Activated CD4-positive, alpha-beta memory T cell treated with anti-CD3 and anti-CD28 coated beads for 36 hours (primary cell): ENCODE data around the gene KANK4. TPM values are rescaled to one million over a fixed set of nuclear protein-coding genes. Genes with fewer than 3 reads are reported as not detected.
"Not testable (repeated sequence)": the region's sequence is repeated elsewhere in the genome, so short reads cannot be mapped to it uniquely, and the experiment has no call there.

Experiments
- CTCF ChIA-PET: fragments of 350-600 bp; sonication (Branson Sonifier 250); formaldehyde crosslinking; loops from one replicate; lab custom pipeline; 2021; ENCODE audit warnings: antibody characterized with exemption, inconsistent platforms; lab: Charles Lee
- POLR2A ChIA-PET: fragments of 350-600 bp; sonication (Branson Sonifier 250); formaldehyde crosslinking; loops from one replicate; lab custom pipeline; 2021; ENCODE audit warnings: antibody characterized with exemption; lab: Charles Lee
- DNase-seq: peaks from one replicate; pipeline ENCODE4 v3.0.0-alpha.2; 2020
- H3K27ac Mint-ChIP-seq: one replicate; pipeline ENCODE4 v1.8.0; 2021; ENCODE audit warnings: mixed read lengths
- H3K27me3 Mint-ChIP-seq: one replicate; pipeline ENCODE4 v1.8.0; 2021; ENCODE audit warnings: mixed read lengths
- H3K36me3 Mint-ChIP-seq: one replicate; pipeline ENCODE4 v1.8.0; 2021; ENCODE audit warnings: mixed read lengths
- H3K4me1 Mint-ChIP-seq: one replicate; pipeline ENCODE4 v1.8.0; 2021; ENCODE audit warnings: low read depth, mixed read lengths
- H3K4me3 Mint-ChIP-seq: one replicate; pipeline ENCODE4 v1.8.0; 2021; ENCODE audit warnings: mild to moderate bottlenecking, mixed read lengths
- H3K9me3 Mint-ChIP-seq: one replicate; pipeline ENCODE4 v1.8.0; 2021; ENCODE audit warnings: mixed read lengths
- intact Hi-C: fragments of 100-400 bp; cut with micrococcal nuclease; formaldehyde crosslinking; loops from one replicate; pipeline ENCODE4 v1.15.1; 2023
- total RNA-seq, 2 experiments: library from RNA; stranded (reverse); gene quantifications; one replicate each; pipeline ENCODE4 v1.2.3, GENCODE V29; 2021

Gene KANK4
- total RNA-seq, 2 experiments from 2014 or later: not detected

DNA sequence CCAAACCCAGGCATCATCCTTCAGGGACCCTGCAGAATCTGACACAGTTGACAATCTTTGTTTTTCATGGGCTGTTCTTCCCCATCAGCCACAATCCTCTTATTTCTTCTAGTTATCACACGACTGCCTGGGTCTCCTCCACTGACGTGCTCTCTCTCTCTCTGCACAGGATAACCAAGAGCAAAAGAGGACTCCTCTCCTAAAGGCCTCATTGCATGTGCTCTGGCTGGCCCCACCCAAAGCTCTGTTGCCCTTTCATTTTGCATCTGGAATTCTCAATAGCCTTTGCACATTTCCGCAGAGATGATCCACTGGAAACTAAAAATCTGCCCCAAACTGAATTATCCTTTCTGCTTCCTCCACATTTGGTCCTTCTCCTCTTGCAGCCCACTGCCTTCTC is 58.5 kb downstream of the KANK4 start:
- intact Hi-C loops: no loop called here
- Mint-ChIP-seq H3K9me3 (no peaks in the 10 kb centered on the region), H3K36me3 (no peaks in the 10 kb centered on the region), H3K27me3 (peaks cover 14% of the 10 kb centered on the region), H3K27ac (no peak overlapping the region), H3K4me3 (no peak overlapping the region), H3K4me1 (no peaks in the 10 kb centered on the region)
- no peak for DNase-seq
- POLR2A ChIA-PET: no interaction called here
- CTCF ChIA-PET: no interaction called here

DNA sequence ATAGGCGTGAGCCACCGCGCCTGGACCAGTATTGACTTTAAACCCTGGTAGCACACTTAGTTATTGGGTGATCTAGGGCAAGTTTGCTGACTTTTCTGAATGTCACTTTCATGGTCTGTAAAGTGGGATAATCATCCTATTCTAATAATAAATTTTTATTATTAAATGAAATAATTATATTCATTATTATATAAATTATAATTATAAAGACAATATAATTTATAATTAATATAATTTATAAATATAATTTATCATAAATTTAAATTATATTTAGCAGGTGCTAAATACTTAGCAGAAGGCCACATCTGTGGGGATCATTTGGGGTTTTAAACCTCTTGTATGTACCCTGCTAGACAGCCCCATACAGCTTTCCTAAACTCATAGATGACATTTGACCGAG is 59.7 kb downstream of the KANK4 start:
- CTCF ChIA-PET: no interaction called here
- H3K27ac Mint-ChIP-seq: no peak overlapping the region
- intact Hi-C loops: no loop called here

DNA sequence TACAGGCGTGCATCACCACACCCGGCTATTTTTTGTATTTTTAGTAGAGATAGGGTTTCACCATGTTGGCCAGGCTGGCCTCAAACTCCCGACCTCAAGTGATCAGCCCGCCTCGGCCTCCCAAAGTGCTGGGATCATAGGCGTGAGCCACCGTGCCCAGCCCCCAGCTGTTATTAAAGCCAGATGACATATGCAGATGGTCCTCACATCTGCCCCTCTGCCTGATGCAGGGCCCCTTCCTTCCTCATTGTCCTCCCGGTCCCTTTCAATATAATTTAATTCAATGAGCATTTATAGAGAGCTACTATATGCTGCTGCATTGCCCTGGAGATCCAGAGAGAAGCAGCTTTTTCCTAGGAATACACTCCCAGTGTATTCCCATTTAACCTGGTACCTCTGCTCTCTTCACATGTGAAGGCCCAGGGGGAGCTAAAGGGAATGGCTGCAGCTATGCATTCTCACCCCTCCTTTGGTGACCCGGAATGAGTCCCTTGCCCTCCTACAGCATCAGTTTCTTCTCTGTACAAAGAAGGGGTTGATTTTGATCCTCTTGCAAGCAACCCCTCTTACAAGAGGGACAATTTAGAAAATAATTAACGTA is 69.0 kb downstream of the KANK4 start:
- H3K36me3 Mint-ChIP-seq: no peaks in the 10 kb centered on the region
- no peak for DNase-seq
- H3K9me3 Mint-ChIP-seq: no peaks in the 10 kb centered on the region
- POLR2A ChIA-PET: no interaction called here
- no peak overlapping the region for H3K4me3 Mint-ChIP-seq
- intact Hi-C loops: no loop called here
- no peak overlapping the region for H3K27ac Mint-ChIP-seq
- no peaks in the 10 kb centered on the region for H3K4me1 Mint-ChIP-seq
- CTCF ChIA-PET: no interaction called here
- no peaks in the 10 kb centered on the region for H3K27me3 Mint-ChIP-seq

More for the DNA sequence above, 59.7 kb downstream of the KANK4 start:
- POLR2A ChIA-PET: no interaction called here
- Mint-ChIP-seq H3K4me3 (no peak overlapping the region), H3K4me1 (no peaks in the 10 kb centered on the region), H3K9me3 (no peaks in the 10 kb centered on the region), H3K27me3 (peaks cover 14% of the 10 kb centered on the region), H3K36me3 (no peaks in the 10 kb centered on the region)
- DNase-seq: no peak

DNA sequence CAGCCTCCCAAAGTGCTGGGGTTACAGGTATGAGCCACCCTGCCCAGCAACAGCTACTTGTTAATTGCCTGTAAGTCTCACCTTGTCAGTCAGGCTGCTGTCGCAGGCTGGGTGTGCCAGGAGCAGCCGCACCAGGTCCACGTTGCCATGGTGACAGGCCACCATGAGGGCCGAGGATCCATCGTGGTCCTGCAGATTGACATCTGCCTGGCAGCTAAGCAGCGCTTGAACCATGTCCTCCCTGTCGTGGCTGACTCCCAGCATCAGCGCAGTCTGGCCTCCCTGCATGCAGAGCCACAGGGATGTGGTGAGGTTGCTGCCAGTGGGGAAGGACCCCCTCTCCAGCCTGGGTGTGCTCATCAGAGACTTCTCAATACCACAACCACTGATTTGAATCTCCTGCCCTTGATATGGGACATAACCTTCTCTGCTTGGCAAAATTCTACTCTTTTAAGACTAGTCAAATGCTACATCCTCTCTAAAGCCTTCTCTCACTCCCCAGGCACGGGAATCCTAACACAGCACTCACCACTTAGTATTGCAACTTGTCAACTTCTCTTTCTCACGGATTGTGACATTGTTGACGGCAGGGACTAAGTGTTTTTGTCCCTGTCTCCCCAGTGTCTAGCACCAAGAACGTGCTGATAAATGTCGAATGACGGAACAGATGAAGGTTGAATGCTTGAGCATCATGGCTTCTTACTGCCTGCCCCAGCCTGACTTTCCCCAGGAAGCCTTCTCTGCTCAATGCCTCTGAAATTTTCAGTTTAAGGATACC is 71.7 kb downstream of the KANK4 start:
- CTCF ChIA-PET: no interaction called here
- intact Hi-C loops: no loop called here
- Mint-ChIP-seq H3K9me3 (no peaks in the 10 kb centered on the region), H3K27ac (no peak overlapping the region), H3K27me3 (no peaks in the 10 kb centered on the region), H3K4me3 (no peak overlapping the region), H3K4me1 (no peaks in the 10 kb centered on the region), H3K36me3 (no peaks in the 10 kb centered on the region)
- no peak for DNase-seq
- POLR2A ChIA-PET: no interaction called here

DNA sequence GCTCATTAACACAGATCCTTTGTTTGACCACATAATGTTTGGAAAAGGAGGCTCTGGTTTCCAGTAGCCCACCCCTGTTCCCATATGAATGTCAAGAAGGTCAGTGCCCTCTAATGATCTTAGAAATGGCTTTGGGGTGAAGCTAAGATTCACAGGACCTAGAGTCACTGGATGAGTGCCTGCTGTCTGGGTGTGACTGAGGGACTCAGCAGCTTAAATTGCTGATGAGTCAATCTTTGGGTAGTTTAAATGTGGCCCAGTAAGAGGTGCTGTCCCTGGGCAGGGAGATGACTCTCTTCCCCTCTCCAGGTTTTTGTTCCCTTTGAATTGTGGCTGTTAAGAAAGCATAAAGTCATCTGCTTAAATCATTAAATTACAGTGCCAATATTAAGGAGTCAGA is 74.0 kb downstream of the KANK4 start:
- no peak for DNase-seq
- Mint-ChIP-seq H3K4me3 (no peak overlapping the region), H3K27me3 (peaks cover 1% of the 10 kb centered on the region), H3K9me3 (no peaks in the 10 kb centered on the region), H3K36me3 (no peaks in the 10 kb centered on the region), H3K27ac (no peak overlapping the region), H3K4me1 (no peaks in the 10 kb centered on the region)
- ChIA-PET CTCF (no interaction called here), POLR2A (no interaction called here)
- intact Hi-C loops: no loop called here

DNA sequence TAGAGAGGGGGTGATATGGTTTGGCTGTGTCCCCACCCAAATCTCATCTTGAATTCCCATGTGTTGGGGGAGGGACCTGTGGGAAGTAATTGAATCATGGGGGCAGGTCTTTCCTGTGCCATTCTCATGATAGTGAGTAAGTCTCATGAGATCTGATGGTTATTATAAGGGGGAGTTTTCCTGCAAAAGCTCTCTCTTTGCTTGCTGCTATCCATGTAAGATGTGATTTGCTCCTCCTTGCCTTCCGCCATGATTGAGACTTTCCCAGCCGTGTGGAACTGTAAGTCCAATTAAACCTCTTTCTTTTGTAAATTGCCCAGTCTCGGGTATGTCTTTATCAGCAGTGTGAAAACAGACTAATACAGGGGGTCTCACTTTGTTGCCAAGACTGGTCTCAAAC is 74.9 kb downstream of the KANK4 start:
- H3K4me3 Mint-ChIP-seq, H3K9me3 Mint-ChIP-seq, POLR2A ChIA-PET, DNase-seq, H3K36me3 Mint-ChIP-seq, intact Hi-C loops, H3K27ac Mint-ChIP-seq, CTCF ChIA-PET, H3K27me3 Mint-ChIP-seq, H3K4me1 Mint-ChIP-seq: not testable (repeated sequence)

DNA sequence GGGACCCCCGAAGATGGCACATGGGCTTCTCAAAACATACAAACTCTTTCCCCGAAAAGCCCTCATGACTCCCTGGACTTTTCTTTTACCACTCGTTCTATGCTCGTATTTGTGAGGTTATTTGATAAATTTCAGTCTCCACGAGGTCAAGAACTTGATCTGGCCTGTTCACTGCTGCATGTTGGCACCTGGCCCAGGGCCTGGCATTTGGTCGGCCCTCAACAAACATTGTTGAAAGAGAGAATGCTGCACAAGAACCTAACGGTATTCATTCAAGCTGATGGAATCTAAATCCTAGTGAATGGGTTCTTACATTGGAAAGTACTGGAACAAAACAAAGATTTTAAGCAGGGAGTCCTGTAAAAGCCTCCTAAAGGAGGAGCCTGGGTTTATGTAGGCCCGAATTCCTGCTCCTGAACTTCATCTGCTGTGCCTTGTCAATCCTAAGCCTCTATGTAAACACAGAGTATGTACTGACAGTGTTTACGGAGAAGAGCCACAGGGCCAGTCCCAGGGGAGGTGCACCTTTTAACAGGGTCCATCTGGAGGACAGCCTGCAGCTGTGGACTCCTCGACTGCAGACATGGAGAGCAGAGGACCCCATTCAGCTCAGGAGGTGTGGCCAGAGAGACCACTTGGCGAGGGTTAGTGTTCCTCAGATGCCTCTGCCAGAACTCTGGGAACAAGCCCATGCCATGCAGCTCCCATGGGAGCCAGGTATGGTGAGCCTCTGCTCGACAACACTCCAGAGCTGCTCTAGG is 77.7 kb downstream of the KANK4 start:
- POLR2A ChIA-PET: no interaction called here
- Mint-ChIP-seq H3K9me3 (no peaks in the 10 kb centered on the region), H3K4me3 (no peak overlapping the region), H3K27ac (no peak overlapping the region), H3K4me1 (no peaks in the 10 kb centered on the region), H3K27me3 (peaks cover 1% of the 10 kb centered on the region), H3K36me3 (no peaks in the 10 kb centered on the region)
- intact Hi-C loops: no loop called here
- CTCF ChIA-PET: no interaction called here
- no peak for DNase-seq

DNA sequence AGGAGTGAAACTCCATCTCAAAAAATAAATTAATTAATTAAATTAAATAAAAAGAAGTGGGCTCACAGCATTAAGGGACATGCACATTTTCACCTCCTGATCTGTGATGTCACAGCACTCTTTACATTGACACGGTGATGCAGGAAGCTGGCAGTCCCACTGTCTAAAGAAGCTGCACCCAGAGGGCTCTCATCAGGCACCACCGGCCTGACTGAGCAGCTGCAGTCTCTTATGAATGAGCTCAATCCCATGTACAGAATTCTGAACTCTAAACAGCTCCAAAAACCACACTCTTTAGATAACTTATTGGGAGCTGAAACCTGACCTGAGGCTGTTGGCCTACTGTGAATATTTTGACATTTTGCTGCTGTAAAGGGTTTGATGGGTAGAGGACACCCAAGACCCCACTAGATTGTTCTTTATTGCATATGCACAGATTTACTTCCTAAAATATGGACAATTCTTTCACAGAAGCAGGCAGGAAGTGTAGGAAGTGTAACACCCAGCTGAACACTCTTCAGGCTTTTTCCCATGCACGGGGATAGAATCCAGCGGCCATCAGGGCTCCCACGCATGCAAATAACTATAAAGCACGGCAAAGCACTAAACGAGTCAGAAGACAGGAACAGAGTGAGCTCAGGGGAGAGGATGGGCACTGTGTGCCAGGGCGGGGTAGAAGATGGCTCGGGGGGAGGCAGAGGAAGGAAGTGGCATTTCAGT is 78.4 kb downstream of the KANK4 start:
- Mint-ChIP-seq H3K36me3 (no peaks in the 10 kb centered on the region), H3K9me3 (no peaks in the 10 kb centered on the region), H3K4me3 (no peak overlapping the region), H3K27ac (no peak overlapping the region), H3K27me3 (peaks cover 1% of the 10 kb centered on the region), H3K4me1 (no peaks in the 10 kb centered on the region)
- ChIA-PET CTCF (no interaction called here), POLR2A (no interaction called here)
- no peak for DNase-seq
- intact Hi-C loops: no loop called here

DNA sequence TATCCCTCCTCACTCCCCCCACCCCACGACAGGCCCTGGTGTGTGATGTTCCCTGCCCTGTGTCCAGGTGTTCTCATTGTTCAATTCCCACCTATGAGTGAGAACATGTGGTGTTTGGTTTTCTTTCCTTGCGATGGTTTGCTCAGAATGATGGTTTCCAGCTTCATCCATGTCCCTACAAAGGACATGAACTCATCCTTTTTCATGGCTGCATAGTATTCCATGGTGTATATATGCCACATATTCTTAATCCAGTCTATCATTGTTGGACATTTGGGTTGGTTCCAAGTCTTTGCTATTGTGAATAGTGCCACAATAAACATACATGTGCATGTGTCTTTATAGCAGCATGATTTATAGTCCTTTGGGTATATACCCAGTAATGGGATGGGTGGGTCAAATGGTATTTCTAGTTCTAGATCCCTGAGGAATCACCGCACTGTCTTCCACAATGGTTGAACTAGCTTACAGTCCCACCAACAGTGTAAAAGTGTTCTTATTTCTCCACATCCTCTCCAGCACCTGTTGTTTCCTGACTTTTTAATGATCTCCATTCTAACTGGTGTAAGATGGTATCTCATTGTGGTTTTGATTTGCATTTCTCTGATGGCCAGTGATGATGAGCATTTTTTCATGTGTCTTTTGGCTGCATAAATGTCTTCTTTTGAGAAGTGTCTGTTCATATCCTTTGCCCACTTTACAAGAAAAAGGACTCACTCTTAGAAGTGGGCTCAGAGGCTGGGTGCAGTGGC is 79.4 kb downstream of the KANK4 start:
- H3K27ac Mint-ChIP-seq, POLR2A ChIA-PET, H3K27me3 Mint-ChIP-seq, intact Hi-C loops, DNase-seq, H3K9me3 Mint-ChIP-seq, CTCF ChIA-PET, H3K4me3 Mint-ChIP-seq, H3K36me3 Mint-ChIP-seq, H3K4me1 Mint-ChIP-seq: not testable (repeated sequence)

DNA sequence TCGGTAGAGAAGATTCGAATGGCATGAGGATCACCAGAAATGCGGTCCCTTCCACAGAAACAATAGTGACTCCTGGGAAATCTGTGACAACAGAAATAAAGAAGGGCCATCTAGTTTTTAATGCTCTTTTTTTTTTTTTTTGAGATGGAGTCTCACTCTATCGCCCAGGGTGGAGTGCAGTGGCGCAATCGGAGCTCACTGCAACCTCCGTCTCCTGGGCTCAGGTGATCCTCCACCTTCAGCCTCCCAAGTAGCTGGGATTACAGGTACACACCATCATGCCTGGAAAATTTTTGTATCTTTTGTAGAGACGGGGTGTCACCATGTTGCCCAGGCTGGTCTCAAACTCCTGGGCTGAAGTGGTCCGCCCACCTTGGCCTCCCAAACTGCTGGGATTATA is 80.7 kb downstream of the KANK4 start:
- H3K36me3 Mint-ChIP-seq: no peaks in the 10 kb centered on the region
- intact Hi-C loops: no loop called here
- ChIA-PET CTCF (no interaction called here), POLR2A (interaction anchor here (0.6 kb wide), 1 partner anchor 882 kb away, joined by 3 read pairs; no protein-coding TSS in a partner anchor)
- no peak overlapping the region for H3K27ac Mint-ChIP-seq
- no peaks in the 10 kb centered on the region for H3K4me1 Mint-ChIP-seq
- H3K27me3 Mint-ChIP-seq: peaks cover 1% of the 10 kb centered on the region
- H3K4me3 Mint-ChIP-seq: no peak overlapping the region
- DNase-seq: no peak
- H3K9me3 Mint-ChIP-seq: no peaks in the 10 kb centered on the region

DNA sequence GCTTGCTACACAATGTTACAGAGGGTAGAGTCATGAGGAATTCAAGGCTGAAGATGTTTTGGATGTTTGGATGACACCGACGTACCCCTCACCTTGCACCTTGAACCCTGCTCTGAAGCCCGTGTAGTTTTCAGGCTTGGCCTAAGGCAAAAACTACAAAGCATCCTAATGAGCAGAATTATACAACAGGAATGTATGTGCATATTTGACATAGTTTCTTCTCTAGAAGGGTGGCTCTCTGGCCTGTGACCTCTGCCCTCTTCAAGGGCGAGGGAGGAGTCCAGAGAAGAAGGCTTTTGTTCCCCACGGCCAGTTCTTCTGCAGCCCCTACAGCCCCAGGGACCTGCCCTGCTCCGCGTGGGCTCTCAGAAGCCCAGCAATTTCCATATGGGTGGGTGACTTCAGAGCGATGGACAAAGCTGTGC is 81.3 kb downstream of the KANK4 start:
- POLR2A ChIA-PET: no interaction called here
- CTCF ChIA-PET: no interaction called here
- DNase-seq: no peak
- Mint-ChIP-seq H3K9me3 (no peaks in the 10 kb centered on the region), H3K4me3 (no peak overlapping the region), H3K27me3 (peaks cover 1% of the 10 kb centered on the region), H3K4me1 (no peaks in the 10 kb centered on the region), H3K36me3 (no peaks in the 10 kb centered on the region), H3K27ac (no peak overlapping the region)
- intact Hi-C loops: no loop called here
